Fibroblast of skin of right biceps (primary cell): ENCODE measurements around the gene NUP160.
A peak's percentile ranks its signal among the peaks of the same experiment; 100 is the strongest.
"Not testable (repeated sequence)": the region's sequence is repeated elsewhere in the genome, so short reads cannot be mapped to it uniquely, and the experiment has no call there.

Experiments
- DNase-seq: peaks from one replicate; pipeline ENCODE4 v3.0.0-alpha.2; 2013

The NUP160 gene

GRCh38 chr11:47863189-47863897 is 15.2 kb upstream of the NUP160 start:
- DNase-seq: peak; percentile 81

DNA sequence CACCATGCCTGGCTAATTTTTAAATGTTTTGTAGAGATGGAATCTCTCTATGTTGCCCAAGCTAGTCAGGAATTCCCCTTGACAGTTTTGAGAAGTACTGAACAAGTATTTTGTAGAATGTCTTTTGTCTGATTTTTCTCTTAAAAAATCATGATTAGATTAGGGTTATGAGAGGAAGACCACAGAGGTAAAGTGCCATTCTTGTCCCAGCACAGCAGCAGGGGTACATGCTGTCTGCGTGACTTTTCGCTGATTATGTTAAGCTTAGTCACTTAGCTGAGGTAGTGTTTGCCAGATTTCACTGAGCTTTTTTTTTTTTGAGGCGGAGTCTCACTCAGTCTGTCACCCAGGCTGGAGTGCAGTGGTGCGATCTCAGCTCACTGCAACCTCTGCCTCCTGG is 13.6 kb upstream of the NUP160 start:
- peak; percentile 69 for DNase-seq

GRCh38 chr11:47860536-47860935 is 12.4 kb upstream of the NUP160 start:
- no peak for DNase-seq

GRCh38 chr11:47857892-47858543 is 9.9 kb upstream of the NUP160 start:
- DNase-seq: no peak

DNA sequence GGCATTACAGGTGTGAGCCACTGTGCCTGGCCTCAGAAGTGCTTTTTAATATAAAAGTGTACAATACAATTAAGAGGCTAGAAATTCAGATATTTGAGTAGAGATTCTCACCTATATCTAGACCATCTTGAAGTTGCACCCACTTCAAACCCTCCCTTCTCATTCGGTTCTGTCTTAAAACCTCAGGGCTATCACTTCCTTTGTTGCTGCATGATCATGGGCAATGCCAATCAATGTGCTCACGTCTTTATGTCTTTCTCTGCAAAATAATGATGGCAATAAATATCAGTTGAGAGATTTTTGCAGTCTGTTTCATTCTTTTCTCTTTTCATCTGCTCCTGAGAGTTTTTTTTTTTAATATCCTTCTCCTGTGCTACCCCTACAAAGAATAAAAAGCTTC is 9.3 kb upstream of the NUP160 start:
- DNase-seq: no peak

- no peak for DNase-seq
Observed at GRCh38 chr11:47856186-47856585, 8.0 kb upstream of the NUP160 start.

GRCh38 chr11:47854667-47855066 is 6.5 kb upstream of the NUP160 start:
- DNase-seq: no peak

- no peak for DNase-seq
Observed at GRCh38 chr11:47852053-47852452, 3.9 kb upstream of the NUP160 start.

GRCh38 chr11:47850337-47850736 is 2.2 kb upstream of the NUP160 start:
- DNase-seq: no peak

- no peak for DNase-seq
Observed at GRCh38 chr11:47848700-47849155, 578 bp upstream of the NUP160 start.

DNA sequence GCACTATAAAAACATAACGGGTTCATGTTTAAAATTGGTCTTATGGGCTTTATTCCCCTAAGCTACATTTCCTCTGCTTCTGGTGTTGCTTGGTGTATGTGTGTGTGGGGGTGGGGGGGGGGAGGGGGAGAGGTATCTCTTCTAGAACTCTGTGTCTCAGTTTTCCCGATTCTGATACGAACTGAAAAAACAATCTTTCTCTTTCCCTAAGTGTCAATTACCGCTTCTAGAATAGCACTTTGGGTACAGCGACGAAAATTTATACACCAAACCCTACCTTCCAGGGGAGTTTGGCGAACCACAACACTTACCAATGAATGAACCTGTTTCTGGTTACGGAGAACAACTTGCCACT is 636 bp downstream of the NUP160 start:
- DNase-seq: no peak

DNA sequence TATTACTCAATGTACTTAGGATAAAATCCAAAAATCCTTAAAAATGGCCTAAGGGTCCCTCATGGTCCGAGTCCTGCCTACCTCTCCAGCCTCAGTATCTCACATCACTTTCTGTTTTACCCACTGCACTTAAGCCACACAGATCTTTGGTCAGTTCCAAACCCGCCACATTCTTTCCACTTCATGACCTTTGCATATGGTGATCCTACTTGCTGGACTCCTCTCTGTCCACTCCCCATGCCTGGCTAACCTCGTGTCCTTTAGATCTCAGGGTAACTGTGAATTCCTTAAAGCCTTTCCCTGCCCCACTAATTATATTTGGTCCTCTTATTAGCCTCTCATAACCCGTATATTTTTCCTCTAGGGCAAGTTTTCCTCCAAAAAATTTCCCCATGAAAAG is 1.2 kb downstream of the NUP160 start:
- no peak for DNase-seq

GRCh38 chr11:47843361-47844055 is 4.6 kb downstream of the NUP160 start:
- DNase-seq: no peak

GRCh38 chr11:47842749-47843148 is 5.4 kb downstream of the NUP160 start:
- DNase-seq: no peak

DNA sequence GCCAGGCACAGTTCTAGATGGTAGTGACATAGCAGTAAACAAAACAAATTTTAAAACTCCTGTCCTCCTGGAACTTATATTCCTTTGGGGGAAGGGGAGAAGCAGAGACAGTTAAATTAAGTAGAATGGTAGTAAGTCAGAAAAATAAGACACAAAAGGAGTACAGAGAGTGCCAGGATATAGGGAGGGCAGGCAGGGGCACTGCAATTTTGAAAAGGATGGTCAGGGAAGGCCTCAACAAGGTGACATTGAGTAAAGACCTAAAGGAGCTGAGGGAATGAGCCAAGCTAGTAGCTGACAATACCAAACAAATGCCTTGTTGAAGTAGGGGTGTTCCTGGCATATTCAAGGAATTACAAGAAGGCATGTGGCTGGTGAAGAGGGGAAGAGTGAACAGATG is 10.2 kb downstream of the NUP160 start:
- no peak for DNase-seq

DNA sequence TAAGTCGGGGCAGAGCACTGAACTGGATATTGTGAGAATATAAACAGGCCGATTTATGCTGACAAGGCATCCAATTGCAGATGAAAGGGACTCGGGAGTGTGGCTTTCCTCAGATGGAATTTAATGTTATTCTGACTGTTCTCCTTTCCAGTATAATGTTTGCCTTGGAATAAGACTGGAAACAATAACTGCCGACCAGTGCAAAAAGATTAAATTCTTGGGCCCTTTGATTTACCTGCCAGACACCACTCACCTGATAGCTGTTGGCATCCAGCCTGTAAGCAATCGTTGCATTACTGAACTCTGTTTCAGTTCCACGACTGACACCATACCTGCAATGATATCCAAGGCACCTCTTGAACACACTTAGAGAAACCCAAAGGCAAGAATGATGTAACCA is 10.9 kb downstream of the NUP160 start:
- no peak for DNase-seq

- not testable (repeated sequence) for DNase-seq
Observed at GRCh38 chr11:47830013-47830412, 18.1 kb downstream of the NUP160 start.

- DNase-seq: no peak
Observed at GRCh38 chr11:47828284-47828683, 19.9 kb downstream of the NUP160 start.

- not testable (repeated sequence) for DNase-seq
Observed at GRCh38 chr11:47822664-47823063, 25.5 kb downstream of the NUP160 start.

DNA sequence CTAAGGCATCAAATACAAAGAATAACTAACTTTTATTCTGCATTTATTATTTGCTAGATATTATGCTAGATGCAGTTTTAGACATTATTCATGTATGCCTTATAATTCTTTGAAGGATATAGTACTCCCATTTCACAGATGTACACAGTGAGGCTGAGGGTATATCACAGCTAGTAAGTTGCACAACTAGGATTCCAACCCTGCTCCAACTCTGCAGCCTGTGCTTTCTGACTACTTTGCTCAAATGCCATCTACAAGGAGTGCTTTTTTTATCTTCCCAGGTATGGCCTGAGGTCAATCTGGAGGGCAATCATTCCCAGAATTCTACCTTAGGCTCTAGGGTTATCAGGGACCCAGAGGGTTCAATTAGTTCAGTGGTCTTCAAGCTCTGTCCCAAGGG is 28.4 kb downstream of the NUP160 start:
- no peak for DNase-seq

DNA sequence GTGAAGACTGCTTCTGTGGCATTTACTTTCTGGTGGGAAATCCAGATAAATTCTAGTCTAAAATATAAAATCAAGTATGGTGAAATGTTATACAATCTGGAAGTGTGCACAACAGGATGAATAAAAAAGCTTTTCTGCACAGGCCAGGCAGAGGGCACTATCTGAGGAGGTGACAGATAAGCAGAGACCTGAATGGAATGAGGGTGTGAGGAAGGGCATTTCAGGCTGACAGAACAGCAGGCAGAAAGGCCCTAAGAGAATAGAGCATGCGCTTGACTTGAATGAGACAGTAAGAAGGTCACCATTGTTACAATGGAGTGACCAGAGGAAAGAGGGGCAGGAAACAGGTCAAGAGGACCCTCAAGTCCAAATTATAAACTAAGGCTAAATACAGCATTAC is 47.4 kb downstream of the NUP160 start:
- no peak for DNase-seq

DNA sequence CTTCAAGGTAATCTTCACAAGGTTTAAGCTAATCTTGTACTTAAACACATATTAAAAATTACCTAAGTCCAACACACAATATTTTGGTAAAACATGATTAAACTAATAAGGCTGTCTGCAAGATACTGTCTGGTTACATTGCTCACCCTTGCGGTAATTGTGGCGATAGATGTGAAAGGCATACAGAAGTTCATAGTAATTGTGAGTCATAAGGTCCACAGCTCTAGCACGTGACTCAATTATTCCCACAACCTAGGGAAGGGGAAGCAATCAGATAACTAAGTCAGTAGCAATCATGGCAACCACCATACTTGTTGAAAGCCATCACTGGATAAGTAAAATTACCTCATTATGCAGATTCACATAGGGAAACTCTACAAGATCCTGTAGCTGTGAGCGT is 50.5 kb downstream of the NUP160 start:
- DNase-seq: peak; percentile 82

DNA sequence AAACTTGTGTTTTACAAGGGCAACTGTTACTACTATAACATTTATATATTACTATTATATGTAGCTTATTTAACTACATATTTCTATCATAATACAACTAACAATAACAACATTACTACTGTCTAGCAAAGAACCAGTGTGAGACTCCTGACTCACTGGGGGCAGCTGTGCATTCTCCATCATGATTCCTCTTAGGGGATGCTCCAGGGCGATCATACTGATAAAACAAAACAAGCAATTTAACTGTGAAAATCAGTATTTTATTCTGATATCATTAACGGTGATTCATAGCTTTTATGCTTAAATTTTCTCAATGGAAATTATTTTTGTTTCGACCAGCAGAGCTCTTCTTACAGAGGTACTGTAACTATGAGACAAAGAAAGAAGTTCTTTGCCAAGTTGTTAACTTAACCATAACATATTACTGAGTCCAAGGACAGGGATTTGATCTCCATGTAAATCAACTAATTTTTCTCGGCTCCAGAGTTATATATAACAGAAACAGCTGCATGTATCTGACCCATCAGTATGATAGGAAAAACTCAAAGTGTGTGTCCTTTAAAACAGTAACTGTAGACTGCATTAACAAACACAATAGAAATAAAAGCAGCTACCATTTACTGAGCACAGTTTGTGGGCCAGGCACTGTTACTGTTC is 56.2 kb downstream of the NUP160 start:
- no peak for DNase-seq

DNA sequence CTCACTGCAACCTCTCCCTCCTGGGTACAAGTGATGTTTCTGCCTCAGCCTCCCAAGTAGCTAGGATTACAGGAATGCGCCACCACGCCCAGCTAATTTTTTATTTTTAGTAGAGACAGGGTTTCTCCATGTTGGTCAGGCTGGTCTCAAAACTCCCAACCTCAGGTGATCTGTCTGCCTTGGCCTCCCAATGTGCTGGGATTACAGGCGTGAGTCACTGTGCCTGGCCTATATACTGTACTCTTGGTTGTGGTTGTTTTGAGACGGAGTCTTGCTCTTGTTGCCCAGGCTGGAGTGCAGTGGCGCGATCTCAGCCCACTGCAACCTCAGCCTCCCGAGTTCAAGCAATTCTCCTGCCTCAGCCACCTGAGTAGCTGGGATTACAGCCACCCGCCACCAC is 58.1 kb downstream of the NUP160 start:
- DNase-seq: not testable (repeated sequence)
